ENCODE data around the gene AUNIP.
A peak's percentile ranks its signal among the peaks of the same experiment; 100 is the strongest.

AUNIP gene

DNA sequence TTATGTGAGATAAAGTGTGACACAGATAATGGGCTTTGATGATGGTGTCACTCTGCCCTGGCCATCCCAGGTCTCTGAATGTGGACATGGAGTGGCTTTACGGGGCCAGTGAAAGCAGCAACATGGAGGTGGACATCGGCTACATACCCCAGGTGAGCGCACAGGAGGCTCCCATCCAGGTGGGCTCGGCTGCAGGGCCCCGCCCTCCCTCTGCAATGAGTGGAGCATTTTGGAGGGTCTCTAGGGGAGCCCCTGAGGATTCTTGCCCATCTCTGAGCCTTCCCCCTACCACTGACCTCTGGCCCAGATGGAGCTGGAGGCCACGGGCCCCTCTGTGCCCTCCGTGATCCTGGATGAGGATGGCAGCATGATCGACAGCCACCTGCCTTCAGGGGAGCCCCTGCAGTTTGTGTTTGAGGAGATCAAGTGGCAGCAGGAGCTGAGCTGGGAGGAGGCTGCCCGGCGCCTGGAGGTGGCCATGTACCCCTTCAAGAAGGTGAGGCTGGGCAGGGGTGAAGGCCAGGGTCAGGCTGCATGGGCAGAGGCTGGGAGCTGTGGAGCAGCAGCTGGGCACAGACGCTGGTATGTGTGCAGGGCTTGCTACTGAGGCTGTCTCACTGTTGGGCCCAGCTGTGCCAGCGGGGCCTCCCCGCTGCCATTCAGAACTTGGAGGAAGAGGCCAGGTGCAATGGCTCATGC, 47.7 kb downstream of the AUNIP start:
- no peak for DNase-seq

DNA sequence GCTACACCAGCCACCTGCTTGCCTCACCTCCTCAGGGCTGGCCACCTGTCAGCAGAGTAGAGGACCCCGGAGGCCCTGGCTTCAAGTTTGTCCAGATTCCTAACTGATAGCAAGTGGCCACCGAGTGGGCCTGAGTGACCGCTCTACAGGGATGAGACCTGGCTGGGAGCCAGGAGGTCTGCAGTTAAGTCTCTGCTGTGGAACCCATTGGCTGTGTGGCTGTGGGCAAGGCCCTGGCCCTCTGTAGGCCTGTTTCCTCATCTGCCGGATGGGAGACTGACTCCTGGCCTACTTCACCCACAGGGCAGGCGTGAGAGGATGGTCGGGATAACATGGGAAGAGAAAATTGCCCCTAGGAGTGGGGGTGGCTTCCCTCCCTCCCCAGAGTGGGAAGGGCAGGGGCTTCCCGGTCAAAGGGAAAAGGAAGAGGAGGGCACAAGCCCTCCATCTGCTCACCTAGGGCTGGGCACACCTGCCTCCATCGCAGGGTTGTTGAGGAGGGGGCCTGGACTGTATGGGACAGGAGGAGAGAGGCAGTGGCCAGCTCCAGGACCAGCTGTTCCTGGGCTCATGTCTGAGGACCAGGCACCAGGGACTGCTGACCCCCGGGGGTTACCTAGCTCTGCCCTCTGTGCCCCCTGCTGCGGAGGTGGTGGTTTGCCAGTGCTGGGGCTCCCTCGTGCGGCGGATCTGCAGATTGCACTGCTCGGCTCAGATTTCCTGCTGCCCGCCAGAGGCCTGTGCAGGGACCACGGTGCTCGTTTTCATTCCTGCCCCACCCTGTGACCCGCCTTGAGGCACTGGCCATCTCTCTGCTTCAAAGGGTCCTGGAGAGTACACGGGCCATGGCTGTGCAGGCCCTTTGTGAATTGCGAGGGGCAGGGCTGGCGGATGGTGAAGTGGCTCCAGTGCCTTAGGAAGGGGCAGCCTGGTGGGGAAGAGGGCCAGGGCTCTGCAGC, 48.6 kb downstream of the AUNIP start:
- DNase-seq: peak in 46 of 51 donors; percentile 12 to 80 (median 49)

DNA sequence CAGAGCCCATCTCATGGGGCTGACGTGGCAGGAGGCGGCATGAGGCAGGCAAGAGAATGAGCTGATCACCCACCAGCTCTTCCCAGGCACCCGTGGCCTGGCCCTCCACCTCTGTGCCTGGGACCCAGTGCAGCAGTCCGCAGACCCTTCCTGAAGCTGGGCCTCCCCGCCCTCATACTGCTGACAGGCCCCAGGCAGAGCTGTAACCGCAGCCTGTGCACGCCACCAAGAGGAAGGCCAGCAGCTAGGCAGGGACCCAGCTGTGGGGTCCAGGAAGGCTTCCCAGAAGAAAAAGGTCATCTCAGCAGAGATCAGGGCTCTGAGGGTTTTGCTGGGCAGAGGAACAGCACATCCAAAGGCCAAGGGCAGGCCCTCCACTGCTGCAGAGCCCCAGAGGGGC, 49.3 kb downstream of the AUNIP start:
- no peak for DNase-seq

DNA sequence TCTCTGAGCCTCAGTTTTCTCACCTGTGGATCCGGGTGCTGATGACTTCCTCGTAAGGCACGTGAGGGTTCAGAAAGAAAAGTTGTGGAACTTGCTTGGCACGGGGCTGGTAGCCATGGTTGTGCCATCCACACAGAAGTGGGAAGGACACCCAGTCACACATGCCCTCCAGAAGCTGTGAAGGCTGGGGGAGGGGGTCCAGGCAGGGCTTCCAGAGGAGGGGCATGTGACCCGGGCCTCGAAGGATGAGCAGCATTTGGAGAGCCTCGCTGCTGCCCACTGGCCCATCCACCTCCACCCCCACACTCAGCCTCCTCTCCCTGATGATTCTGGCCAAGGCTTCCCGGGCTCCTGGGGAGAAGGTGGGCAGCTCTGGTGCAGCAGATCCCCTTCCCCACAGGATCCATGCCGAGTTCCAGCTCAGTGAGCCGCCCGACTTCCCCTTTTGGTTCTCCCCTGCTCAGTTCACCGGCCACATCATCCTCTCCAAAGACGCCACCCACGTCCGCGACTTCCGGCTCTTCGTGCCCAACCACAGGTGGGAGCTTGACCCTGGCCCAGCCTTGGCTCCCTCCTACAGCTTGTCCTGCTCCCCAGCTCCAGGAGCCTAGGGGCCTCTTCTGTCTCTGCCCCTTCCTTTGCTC, 49.9 kb downstream of the AUNIP start:
- no peak for DNase-seq

DNA sequence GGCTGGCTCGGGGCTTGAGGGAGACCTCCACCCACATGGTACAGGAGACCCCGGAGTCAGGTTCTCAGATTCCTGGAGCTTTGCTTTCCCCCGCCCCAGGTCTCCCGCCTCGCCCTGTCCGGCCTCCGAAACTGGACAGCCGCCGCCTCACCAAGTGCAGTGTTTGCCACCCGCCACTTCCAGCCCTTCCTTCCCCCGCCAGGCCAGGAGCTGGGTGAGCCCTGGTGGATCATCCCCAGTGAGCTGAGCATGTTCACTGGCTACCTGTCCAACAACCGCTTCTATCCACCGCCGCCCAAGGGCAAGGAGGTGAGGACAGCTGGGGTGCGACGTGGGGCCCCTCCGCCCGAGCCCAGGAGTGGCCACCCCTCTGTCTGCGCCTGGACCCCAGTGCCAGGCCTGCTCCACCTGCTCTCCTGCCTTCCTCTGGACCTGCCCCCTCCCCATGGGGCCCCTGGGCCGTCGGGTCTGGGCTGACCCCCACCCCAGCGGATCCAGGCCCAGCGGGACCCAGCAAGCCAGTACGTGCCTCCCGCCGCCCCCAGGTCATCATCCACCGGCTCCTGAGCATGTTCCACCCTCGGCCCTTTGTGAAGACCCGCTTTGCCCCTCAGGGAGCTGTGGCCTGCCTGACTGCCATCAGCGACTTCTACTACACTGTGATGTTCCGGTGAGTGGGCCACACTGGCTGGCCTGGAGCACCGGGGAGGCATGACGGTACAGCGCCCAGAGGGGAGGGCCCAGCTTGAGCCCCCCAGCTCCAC, 50.6 kb downstream of the AUNIP start:
- no peak for DNase-seq

DNA sequence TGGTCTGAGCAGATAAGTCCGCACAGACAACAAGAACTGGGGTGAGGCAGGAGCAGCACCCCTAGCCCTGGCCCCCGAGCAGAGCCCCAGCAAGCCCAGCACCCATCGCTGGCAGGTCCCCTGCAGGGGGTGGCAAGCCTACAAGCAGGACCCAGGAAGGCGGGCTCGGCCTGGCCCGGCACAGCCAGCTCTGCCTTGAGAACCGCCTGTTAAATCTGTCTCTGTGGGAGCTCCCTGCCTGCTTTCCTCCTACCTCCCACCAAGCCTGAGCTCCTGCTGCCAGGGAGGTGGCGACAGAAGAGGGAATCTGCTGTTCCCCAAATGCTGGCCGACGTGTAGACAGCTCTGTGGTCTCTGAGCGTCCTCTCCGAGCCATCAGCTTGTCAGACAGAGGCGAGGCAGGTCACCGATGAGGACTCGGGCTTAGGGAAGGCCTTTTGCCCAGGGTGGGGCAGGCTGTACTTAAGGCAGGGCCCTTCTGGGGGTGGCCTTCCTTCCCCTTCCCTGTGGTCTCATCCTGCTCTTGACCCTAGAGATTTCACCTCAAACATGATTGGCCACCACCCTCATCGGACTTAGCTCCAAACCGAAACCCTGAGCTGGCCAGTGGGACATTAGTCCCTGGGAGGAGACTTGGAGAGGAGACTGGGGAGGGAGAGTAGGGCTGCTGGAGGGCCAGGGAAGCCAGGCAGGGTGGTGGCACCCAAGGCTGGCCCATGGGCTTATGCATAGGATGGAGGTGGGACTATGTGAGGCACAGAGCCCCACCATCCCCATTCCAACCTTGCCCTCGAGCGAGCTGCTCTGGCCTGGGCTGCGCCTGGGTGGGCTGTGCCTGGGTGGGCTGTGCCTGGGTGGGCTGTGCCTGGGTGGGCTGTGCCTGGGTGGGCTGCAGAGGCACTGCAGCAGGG, 51.5 kb downstream of the AUNIP start:
- DNase-seq: no peak

DNA sequence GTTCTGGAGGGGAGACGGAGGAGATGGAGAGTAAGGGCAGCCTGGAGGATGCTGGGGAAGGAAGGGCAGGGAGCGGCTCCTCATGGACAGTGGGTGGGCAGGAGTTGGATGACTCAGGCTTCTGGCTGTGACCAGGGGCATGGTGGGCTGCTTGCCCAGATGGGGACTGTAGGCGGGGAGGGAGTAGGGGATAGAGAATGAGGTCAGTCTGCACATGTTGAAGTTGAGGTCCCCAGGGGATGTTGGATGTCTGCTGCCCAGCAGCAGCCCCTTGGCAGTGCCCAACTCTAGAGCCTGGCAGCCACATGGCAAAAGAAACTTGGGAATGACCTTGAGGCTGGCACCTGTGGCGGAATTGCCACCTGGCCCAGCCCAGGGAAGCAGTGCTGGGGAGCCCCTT, 52.8 kb downstream of the AUNIP start:
- DNase-seq: peak in 17 of 51 donors; percentile 10 to 75 (median 34)

DNA sequence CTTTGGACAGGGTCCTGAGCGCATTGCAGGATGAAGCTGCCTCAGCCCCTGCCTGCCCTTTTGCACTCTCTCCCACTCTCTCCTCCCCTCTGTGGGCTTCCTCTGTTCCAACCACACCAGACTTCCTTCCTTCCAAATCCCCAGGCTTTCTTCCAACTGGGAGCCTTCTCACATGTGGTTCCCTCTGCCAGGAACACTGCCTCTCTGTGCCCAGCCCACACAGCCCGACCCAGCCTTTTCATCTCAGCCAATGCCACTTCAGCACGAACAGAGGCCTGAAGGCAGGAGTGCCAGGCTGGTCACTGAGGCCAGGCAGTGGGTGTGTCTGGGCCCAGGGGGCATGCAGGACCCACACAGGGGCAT, 53.4 kb downstream of the AUNIP start:
- peak in 38 of 51 donors; percentile 8 to 83 (median 53) for DNase-seq

DNA sequence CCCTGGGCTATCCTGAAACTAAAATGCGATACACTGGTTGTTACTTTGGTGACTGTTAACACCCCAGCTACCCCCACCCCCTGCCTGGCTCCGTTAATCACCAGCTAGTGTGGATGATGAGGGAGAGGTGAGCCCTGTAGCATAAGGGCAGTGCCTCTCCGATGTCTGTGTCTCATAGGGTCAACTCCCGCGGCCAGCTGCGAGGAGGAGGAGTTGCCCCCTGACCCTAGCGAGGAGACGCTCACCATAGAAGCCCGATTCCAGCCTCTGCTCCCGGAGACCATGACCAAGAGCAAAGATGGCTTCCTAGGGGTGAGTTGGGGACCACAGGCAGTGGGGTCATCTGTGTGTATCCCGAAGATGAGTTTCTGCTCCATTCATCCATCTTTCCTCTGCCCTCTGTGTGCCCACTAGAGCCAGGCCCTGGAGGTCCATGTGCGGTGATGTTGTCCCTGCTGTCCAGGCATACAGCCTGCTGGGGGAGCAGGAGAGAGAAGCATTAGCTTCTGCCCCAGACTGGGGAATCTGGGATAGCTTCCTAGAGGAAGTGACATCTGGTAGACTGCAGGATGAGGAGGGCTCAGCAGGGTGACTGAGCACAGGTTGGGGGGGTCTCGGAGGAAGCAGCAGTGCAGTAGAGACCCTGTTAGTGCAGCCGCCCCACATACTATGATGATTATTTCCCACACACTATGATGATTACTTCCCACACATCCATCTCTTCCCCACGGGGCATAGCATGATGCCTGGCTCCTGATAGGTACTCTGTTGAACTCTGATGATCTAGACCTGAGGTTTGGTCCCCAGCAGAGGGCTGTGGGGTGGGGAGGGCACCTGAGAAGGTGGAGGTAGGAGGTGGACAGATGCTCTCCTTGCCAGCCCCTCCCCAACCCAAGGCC, 54.0 kb downstream of the AUNIP start:
- no peak for DNase-seq

DNA sequence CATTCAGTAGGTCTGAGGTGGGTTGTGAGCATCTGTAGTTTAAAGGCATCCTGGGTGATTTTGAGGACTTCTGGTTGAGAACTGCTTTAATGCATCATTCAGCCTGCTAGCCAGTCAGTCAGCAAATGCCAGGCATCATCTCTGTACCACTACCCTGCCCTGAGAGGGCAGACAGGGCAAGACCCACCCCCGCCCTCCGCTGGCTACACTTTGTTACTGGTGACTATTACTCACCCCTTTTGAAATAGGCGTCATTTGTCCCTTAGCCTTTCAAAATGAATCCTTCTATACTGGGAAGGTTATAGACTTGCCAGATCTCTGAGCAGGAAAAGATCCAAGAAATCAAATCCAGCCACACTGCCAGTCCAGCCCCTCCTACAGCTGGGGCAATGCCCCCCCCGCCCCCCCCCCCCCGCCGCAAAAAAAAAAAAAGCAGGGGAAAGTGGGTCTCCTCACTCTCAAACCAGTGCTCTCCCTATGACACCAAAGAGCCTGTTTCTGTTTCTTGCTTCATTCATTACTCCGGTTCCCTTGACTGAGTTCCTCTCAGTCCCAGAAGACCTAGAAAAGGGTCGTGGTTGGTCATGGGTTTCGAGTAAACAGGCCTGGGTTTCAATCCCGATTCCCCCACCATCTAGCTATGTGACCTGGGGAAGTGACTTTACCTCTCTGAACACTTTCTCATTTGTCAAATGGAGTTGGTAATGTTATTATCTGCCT, 54.9 kb downstream of the AUNIP start:
- no peak for DNase-seq

DNA sequence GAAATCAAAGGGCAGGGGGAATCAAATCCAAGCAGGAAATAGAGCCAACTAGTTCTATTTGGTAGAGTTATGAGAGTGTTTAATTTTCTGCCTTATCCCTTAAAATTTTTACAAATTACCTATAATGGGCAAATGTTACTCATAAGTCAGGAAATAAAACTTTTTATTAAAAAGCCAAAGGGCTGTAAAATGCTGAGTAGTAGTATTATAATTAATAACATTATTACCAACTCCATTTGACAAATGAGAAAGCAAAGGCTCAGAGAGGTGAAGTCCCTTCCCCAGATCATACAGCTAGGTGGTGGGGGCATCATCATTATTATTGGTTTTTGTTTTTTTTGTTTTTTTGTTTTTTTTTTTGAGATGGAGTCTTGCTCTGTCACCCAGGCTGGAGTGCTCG, 55.9 kb downstream of the AUNIP start:
- no peak for DNase-seq

DNA sequence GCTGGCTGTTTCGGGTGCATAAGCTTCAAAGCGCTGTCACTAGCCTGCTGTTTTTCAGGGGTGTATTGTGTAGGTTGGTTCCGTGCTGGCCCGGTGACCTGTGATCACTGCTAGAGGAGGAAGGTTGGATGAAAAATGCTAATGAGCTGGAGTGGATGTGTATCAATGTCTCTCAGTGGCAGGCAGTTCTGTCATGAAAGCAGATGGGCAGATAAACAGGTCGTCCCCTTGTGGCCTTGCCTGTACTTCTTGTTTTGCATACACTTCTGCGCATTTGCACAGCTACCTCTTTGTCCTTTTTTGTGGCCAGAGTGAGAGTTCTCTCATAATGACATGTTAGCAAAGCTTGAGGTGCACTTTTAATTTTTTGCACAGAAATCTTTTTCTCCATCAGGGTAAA, 56.3 kb downstream of the AUNIP start:
- DNase-seq: no peak

DNA sequence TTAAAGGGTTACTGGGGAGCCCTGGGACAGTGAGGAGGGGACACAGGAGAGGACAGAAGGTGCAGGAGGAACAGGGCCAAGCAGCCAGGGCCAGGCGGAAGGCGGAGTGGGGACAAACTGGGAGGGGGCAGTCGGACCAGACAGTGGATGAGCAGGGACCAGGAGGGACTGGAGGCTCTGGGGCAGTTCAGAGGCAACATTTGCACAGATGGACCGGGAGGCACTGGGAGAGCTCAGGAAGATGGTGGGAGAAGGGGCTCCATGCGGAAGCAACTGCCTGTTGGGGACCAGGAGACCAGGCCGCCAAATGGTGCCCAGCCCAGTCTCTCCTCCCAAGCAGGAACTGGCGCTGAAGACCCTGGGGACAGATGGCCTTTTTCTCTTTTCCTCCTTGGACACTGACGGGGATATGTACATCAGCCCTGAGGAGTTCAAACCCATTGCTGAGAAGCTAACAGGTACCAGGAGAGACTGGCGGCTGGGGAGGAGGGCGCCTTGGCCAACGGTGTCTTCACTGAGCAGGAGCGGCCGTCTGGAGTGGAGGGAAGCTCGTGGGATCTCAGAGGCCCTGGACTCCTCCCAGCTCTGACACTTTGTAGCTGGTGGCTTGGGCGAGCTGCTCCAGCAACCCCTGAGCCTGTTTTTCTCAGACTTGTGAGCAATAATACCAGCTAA, 58.4 kb downstream of the AUNIP start:
- peak in 3 of 51 donors; percentile 41 to 51 (median 42) for DNase-seq

DNA sequence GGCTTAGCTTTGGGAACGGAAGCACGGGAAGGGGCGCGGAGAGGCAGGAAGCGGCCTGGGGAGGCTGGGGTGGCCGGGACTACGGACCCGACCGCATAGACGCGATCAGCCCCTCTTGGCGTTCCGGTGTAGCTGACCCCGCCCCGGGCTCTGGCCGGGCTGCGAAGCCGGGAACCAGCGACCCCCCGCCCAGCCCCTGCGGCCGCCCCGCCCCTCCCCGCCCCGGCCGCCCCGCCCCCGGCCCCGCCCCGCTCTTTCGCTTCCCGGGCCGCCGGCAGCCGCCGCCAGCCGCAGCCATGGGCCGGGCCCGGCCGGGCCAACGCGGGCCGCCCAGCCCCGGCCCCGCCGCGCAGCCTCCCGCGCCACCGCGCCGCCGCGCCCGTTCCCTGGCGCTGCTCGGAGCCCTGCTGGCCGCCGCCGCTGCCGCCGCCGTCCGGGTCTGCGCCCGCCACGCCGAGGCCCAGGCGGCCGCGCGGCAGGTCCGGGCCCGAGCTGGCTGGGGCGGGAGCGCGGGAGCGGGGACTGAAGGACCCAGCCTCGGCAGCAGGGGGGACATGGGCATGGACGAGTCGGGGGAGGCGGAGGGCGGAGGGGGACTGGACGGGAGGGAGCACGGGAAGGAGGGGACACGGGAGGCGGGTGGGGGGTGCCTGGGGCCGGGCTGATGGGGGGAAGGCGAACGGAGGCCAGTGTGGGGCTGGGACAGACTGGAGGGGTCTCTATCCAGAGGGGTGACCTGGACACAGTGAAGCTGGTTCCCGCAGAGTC, 59.1 kb downstream of the AUNIP start, which contains the start of gene SELENON:
Gene SELENON, plus strand, starts transcription at position 259 of the 768 bp plus-strand sequence. Its CDS starts 38 bp downstream, at position 297.
- DNase-seq: peak in 30 of 51 donors; percentile 11 to 67 (median 34)

DNA sequence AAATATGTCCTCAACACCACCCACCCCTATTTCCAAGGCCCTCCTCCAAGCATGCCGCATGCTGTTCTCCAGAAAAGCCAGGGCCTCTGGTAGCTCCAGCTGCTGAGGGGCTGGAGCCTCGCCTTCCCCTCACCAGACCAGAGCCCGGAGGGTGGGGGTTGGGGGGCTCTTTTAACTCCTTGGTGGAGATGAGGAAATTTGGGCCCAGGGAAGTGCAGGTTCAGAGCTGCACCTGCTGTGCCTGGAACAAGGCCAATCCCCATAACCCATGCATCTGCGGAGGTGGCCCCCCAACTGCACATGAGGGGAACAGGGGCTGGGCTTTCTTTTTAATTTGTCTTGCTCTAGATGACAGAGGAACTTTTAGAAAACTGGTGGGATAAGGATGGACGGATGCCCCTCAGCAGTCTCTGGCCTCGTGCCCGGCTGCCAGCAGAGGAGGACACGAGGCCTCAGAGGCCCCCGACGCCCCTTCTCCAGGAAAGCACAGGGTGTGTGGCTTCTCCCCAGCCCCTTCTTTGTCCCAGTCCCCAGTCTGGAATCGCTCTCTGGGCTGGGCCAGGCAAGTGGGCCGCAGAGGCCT, 59.8 kb downstream of the AUNIP start:
- DNase-seq: peak in 1 of 51 donors; percentile 39

DNA sequence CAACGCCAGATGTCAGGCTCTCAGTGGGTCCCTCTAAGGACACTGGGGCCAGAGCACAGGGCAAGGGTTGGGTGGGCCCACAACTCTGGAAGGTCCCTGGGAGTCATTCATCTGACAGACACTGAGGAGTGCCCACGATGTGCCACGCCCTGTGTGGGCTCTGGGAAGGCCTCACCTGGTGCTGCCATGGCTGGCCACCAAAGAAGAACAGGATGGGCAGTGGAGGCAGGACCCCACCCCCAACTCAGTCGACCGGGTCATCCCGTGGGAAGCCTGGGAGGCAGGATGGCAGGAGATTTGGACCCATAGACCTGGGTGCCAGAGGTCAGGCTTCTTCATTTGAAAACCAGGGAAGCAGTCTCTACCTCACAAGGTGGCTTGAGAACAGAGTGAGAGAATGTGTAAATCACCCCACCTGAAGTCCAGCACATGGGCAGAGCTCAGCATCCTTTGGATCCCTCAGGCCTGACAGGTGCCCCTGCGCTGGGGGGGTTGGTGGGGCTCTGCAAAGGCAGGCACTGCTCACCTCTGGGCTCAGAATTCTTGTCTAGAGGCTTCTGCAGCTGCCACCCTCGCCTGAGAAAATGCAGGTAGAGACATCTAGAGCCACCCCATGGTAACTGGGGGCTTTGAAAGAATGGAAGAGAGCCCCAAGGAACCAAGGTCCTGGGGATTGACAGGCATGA, 60.4 kb downstream of the AUNIP start:
- no peak for DNase-seq

Data from hypothalamus (tissue), 51 donors.